Stimulated activated CD4-positive, alpha-beta T cell treated with anti-CD3 and anti-CD28 coated beads, TNF-alpha, amount 100 ng/mL, for 24 hours (primary cell): ENCODE measurements around the gene SNRNP70.

Source experiments
- DNase-seq, 3 experiments: peaks; one replicate each; pipeline ENCODE4 v3.0.0-alpha.2; 2020; ENCODE audit warnings: low read depth in 3 of 3

Gene SNRNP70

GRCh38 chr19:49148044-49148682 is 62.9 kb downstream of the SNRNP70 start:
- no peak for DNase-seq

GRCh38 chr19:49148784-49149651 is 63.8 kb downstream of the SNRNP70 start:
- peak; percentile 56 to 83 (median 62) for DNase-seq

DNA sequence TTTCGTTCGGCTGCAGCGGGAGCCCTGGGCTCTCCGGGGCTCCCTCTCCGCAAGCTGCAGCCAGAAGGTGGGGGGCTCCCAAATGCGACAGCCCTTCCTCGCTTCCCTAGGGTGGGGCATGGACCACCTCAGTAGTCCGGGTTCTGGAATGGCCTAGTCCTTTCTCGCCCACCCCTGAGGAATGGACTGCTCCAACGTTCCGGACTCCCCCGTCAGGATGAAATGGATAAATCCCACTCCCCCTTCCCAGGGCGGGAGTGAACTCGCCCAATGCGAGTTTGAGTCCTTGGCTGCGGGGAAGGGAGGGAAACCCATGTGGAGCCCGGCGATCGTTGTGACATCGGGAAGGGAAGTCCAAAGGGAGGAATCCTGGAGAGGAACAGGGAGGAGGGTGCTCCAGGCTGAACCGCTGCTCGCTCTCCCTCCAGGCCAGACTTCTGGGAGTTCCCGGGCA is 64.4 kb downstream of the SNRNP70 start:
- DNase-seq = no peak

DNA sequence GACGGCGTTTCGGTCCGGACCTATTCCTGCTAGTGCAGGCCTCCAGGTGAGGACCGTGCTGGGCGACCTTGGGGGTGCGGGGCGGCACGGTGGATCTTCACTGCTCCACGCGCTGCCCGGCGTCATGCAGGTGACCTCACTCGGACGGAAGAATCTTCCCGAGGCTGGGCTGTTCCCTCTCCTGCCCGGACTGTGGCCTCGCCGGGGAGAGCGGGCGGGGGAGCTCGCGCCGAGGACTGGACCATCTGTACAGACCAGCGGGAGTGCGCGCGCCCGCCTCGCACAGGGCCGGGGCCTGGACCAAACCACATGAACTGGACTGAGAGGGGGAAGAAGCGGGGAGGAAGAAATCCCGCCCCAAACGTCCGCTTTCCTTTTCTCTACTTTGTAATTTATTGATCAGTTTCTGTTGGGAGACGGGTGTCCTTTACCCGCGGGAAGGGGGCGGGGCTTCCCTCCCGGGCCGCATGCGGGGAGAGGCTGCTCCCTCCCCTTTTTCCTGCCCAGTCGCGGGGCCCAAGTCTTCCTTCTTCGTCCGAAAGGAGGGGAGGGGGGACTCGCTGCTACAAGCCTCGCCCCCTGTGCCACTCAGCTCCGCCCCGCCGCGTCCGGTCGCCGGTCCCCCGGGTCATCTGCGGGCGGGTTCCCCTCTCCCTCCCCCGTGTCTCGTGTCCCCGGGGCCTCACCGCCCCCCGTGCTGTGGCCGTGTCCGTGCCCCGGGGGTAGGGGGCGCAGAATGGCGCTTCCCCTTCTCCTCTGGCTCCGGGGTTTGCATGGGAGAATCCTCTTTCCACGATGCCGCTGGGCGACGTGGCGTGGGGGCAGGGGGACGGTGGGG is 65.1 kb downstream of the SNRNP70 start:
- peak in 1 of 3 experiments; percentile 46 for DNase-seq

DNA sequence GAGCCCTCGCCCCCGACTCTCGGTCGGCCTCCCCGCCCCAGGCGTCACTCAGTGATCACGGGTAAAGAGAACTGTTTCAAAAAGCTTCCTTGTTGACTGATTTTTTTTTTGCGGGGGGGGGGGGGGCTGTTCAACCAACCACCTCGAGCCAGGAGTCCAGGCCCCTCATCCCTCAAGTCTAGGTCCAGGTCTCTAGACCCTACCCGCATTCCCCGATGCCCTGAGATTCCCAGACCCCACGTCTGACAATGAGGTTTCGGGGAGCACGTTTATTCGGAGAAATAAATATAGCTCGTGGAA is 65.6 kb downstream of the SNRNP70 start:
- DNase-seq = no peak

GRCh38 chr19:49151267-49152118 is 66.2 kb downstream of the SNRNP70 start:
- peak in 1 of 3 experiments; percentile 38 for DNase-seq

GRCh38 chr19:49152119-49152550 is 66.9 kb downstream of the SNRNP70 start:
- no peak for DNase-seq

DNA sequence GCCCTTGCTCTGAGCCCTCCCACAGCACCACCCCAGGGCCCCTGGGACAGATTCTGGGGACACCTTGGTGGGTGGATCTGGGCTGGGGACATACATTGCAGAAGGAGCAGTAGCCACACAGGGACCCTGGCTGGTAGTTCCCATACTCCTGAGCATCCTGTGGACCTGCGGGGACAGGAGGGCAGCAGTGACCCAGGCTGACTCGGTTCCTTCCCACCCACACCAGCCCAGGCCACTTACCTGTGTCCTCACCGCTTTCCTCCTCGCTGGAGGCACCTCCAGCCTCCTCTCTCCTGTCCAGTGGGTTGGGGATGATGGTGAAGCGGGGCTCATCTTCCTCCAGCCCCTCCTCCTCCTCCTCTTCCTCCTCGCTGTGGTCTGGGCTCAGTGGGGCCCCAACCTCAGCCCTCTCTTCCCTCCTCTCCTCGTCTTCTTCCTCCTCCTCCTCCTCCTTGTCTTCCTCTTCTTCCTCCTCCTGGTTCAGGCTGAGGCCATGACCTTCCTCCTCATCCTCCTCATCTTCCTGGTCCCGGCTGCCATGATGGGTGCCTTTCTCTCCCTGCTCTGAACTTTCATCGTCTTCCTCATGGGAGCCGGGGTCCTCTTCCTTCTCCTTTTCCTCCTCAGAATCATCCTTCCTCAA is 68.0 kb downstream of the SNRNP70 start:
- no peak for DNase-seq

DNA sequence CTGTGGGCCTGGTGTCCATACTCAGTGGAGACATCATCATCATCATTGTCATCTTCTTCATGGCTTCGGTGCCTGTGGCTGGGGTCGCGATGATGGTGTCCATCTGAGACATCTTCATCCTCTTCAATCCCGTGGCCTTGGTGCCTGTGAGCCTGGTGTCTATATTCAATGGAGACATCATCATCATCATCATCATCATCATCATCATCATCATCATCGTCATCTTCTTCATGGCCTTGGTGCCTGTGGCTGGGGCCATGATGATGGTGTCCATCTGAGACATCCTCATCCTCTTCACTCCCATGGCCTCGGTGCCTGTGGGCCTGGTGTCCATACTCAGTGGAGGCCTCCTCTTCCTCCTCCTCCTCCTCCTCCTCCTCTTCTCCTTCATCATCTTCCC is 69.0 kb downstream of the SNRNP70 start:
- DNase-seq = no peak

GRCh38 chr19:49155005-49155819 is 70.0 kb downstream of the SNRNP70 start, which contains the start of gene HRC:
HRC (minus strand) TSS chr19:49155396; CDS start chr19:49155237, 159 bp downstream.
- DNase-seq = no peak

DNA sequence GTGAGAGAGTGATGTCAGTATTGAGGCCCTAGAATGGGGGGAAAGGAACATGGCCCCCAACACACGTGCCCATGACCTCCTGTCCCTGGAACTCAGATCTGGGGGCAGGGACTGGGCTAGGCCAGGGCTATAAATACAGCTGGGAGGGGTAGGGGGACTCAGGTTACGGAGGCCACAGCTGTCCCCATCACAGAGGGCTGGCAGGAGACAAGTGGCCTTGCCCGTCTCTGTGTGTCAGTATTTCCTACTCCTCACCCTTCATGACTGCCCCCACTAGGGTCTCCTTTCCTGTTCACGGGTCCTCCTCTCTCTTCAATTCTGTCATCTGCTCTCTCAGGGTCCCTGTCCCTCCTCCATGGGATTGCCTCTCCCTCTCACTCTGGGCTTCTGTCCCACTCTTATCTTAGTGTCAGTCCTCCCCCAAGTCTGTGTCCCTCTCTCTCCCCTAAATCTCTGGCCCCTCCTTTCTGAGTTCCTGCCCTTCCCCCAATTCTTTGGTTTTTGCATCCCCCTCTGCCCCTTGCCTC is 70.6 kb downstream of the SNRNP70 start:
- no peak for DNase-seq

DNA sequence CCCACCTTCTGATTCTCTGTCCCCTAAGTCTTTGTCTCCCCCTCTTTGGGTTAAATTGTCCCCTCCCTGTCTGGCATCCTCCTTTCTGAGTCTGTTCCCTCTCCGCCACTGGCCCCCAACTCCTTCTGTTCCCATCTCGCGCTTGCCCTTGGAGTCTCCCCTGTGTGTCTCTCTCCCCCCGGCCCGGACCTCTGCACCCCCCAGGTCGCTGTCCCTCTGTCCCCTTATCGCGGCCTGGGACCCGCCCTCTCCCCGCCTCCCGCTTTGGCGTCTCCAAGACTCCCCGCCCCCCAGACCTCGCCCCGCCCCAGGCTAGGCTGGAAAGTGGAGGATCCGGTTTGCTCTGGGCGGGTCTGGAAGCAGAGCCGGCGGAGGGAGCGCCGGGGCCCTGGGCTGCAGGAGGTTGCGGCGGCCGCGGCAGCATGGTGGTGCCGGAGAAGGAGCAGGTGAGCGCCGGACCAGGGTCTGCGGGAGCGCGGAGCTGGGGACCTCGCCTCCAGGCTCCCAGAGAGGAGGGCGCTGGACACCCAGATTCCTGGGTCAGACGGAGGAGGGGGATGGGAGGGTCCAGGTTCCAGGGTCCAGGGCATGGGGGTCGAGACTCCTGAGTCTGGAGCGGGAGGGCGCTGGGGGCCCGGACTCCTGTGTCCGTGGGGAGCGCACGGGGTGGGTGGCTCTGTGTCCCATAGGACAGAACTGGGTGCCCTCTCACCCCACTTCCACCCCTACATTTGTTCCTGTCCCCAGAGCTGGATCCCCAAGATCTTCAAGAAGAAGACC is 72.4 kb downstream of the SNRNP70 start, which contains the start of gene TRPM4:
TSS of gene TRPM4 (plus strand) at position 348 of the 780 bp plus-strand sequence. CDS start at position 423, 75 bp downstream.
- peak in 1 of 3 experiments; percentile 73 for DNase-seq
